ENCODE results near the gene GTF3C5.

Gene GTF3C5

DNA sequence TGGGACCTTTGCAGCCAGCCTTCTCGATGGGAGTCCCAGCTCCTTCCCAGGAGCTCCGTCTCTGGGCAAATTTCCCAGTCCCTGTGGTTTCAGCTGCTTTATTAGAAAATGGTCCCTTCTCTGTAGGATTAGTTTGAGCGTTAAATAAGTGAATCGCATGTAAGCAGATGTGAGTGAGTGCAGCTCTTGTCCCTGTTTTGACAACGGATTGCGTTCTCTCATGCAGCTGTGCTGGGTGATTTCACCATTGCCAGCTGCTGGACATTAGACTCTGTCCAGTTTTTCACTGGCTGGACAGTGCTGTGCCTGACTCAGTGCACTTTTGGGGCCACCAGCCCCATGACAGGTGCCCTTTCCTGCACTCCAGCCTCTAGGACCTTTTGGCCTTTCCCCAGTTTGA is 19.3 kb downstream of the GTF3C5 start:
- ChIA-PET CTCF (interaction anchor here (1.1 to 2.8 kb wide), 5 partner anchors 9 to 109 kb away, joined by 3 to 16 read pairs (median 4); no protein-coding TSS in a partner anchor), POLR2A (no interaction called here)
- DNase-seq (ENCODE audit: extremely low spot score) = no peak
- TF ChIP-seq, protein P1, sequence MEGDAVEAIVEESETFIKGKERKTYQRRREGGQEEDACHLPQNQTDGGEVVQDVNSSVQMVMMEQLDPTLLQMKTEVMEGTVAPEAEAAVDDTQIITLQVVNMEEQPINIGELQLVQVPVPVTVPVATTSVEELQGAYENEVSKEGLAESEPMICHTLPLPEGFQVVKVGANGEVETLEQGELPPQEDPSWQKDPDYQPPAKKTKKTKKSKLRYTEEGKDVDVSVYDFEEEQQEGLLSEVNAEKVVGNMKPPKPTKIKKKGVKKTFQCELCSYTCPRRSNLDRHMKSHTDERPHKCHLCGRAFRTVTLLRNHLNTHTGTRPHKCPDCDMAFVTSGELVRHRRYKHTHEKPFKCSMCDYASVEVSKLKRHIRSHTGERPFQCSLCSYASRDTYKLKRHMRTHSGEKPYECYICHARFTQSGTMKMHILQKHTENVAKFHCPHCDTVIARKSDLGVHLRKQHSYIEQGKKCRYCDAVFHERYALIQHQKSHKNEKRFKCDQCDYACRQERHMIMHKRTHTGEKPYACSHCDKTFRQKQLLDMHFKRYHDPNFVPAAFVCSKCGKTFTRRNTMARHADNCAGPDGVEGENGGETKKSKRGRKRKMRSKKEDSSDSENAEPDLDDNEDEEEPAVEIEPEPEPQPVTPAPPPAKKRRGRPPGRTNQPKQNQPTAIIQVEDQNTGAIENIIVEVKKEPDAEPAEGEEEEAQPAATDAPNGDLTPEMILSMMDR (IDR thresholded peaks at IDR 0.05; ENCODE audit: control extremely low read depth, extremely low read depth, low read depth, missing control alignments) = no peak

DNA sequence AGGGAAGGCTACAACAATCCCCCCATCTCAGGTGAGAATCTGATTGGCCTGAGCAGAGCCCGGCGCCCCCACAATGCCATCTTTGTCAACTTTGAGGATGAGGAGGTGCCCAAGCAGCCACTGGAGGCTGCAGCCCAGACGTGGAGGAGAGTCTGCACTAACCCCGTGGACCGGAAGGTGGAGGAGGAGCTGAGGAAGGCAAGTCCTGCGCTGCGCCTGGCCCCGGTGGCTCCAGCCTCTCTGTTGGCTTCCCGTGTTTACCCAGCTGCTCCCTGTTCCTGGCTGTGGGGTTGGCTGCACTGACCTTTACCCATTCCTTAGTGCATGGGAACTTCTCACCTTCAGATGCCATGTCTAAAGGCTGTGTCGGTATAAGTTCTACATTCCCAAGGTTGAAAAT is 20.0 kb downstream of the GTF3C5 start:
- POLR2A ChIA-PET = no interaction called here
- TF ChIP-seq, protein P1 (IDR thresholded peaks at IDR 0.05; ENCODE audit: control extremely low read depth, extremely low read depth, low read depth, missing control alignments) = no peak
- CTCF ChIA-PET = interaction anchor here (1.1 to 2.1 kb wide), 4 partner anchors 10 to 108 kb away, joined by 3 to 7 read pairs (median 4); no protein-coding TSS in a partner anchor
- no peak for DNase-seq (ENCODE audit: extremely low spot score)

DNA sequence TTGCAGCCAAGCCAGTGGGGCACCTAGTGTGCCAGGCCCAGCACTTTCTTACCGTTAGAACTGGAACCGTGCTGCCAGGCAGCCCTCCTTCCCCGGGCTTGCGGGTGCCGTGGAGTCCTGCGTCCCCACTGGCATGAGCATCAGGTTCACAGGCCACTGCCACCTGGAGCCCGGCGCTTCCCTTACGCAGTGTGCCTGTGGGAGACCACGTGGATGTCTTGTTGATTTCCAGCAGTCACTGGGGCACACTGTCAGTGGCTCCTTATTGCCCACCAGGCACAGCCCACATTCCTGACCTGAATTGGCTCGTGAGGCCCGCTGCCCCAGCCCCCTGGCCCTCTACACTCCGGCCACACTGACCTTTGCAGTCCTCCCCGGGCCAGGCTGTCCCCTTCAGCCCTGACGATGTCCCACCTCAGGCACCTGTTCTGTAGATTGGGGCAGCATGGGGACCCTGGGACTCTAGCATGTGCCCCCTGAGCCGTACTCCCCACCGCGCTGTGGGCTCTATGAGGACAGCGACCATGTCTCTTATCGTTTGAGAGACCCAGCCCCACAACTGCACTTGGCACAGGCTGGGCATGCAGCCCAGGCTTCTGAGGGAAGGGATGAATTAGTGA is 20.6 kb downstream of the GTF3C5 start:
- ChIA-PET POLR2A (no interaction called here), CTCF (interaction anchor here (1.2 to 2.1 kb wide), 3 partner anchors 10 to 95 kb away, joined by 4 to 7 read pairs (median 4); no protein-coding TSS in a partner anchor)
- no peak for DNase-seq (ENCODE audit: extremely low spot score)
- TF ChIP-seq, protein P1 (IDR thresholded peaks at IDR 0.05; ENCODE audit: control extremely low read depth, extremely low read depth, low read depth, missing control alignments) = no peak

DNA sequence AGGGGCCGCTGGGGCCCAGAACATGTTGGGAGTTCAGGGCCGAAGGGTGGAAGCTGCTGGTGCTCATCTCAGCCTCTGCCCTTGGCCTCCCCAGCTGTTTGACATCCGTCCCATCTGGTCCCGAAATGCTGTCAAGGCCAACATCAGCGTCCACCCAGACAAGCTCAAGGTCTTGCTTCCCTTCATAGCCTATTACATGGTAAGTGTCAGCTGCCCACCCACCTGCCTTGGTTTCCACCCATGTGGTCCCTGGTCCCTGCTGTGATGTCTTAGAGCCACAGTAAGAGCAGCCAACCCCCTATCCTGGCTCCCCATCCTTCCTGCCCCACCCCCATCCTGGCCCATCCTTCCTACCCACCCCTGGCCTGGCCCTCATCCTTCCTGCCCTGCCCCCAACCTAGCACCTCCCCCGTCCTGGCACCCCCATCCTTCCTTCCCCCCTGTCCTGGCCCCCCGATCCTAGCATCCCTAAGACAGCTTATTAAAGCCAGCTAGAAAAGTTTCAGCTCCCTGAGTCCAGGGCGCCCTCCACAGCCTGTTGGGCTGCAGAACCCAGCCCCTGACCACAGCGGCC is 21.3 kb downstream of the GTF3C5 start:
- DNase-seq (ENCODE audit: extremely low spot score) = no peak
- POLR2A ChIA-PET = no interaction called here
- TF ChIP-seq, protein P1 (IDR thresholded peaks at IDR 0.05; ENCODE audit: control extremely low read depth, extremely low read depth, low read depth, missing control alignments) = no peak
- CTCF ChIA-PET = interaction anchor here (2.1 kb wide), 1 partner anchor 92 kb away, joined by 7 read pairs; no protein-coding TSS in a partner anchor

DNA sequence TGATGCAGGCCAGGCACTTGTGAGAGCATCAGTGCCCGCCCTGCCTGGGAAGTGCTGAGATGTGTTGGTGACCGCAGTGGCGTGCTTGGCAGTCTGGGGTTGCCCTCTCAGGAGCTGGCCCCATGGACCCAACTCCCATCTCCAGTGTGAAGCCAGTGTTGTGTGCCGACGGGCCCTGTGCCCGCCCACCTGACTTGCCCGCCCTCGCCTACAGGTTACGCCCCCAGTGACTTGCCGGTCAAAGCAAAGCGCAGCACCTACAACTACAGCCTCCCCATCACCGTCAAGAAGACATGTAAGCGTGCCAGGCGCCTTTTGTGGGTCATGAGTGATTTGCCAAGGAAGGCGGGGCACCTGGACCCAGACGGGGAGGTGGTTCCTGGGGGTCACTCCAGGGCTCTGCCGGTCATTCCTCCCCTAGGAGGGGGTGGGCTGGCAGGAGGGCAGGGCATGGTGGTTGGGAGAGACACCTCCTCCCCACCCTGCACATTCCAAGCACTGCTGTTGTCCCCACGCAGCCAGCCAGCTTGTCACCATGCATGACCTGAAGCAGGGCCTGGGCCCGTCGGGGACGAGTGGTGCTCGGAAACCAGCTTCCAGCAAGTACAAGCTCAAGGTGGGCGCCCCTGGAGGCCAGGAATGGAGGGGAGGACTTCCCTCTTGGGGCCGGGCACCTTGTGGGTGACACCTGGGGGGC is 23.5 kb downstream of the GTF3C5 start:
- ChIA-PET CTCF (interaction anchor here (1.3 kb wide), 1 partner anchor 92 kb away, joined by 4 read pairs; no protein-coding TSS in a partner anchor), POLR2A (no interaction called here)
- TF ChIP-seq, protein P1 (IDR thresholded peaks at IDR 0.05; ENCODE audit: control extremely low read depth, extremely low read depth, low read depth, missing control alignments) = no peak
- peak; percentile 11 for DNase-seq (ENCODE audit: extremely low spot score)

DNA sequence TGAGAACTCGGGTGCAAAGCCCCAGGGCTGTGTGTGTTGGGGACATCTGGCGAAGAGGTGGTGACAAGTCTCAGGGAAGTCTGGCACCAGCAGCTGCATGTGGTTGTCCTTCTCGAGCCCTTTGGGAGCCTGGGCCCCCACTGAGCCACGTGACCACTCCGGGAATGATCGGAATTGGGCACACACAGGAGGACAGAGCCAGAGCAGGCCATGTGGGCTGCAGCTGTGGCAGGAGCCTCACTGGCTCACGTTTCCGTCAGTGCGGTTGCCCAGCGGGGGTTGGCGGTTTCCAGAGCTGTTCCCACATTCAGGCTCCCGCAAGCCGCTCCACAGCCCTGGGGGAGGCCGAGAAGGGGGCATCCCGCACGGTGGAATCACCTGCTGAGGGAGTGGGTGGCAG is 24.2 kb downstream of the GTF3C5 start:
- TF ChIP-seq, protein P1 (IDR thresholded peaks at IDR 0.05; ENCODE audit: control extremely low read depth, extremely low read depth, low read depth, missing control alignments) = no peak
- POLR2A ChIA-PET = no interaction called here
- peak; percentile 11 for DNase-seq (ENCODE audit: extremely low spot score)
- CTCF ChIA-PET = interaction anchor here (1.3 kb wide), 1 partner anchor 92 kb away, joined by 4 read pairs; no protein-coding TSS in a partner anchor
